ENCODE results near the gene GTF2A1.

DNA sequence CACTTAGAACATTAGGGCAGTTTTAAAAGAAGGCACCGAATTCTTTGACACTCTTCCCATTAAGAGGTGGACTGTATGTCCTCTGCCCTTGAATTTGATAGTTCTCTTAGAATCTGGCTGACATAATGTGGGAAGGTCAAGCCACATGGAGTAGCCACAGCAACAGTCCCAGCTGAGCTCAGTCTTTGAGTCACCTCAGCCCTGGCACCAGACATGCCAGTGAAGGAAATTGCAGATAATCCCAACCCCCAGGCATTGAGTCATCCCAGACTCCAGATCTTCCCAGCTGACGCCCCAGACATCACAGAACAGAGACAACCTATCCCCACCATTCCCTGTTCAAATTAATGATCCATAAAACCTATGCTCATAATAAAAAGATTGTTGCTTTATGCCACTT, 83.4 kb downstream of the GTF2A1 start:
- TF ChIP-seq POLR2A (IDR thresholded peaks at IDR 0.05; ENCODE audit: low read depth, low read length) = no peak
- TF ChIP-seq, protein P1, sequence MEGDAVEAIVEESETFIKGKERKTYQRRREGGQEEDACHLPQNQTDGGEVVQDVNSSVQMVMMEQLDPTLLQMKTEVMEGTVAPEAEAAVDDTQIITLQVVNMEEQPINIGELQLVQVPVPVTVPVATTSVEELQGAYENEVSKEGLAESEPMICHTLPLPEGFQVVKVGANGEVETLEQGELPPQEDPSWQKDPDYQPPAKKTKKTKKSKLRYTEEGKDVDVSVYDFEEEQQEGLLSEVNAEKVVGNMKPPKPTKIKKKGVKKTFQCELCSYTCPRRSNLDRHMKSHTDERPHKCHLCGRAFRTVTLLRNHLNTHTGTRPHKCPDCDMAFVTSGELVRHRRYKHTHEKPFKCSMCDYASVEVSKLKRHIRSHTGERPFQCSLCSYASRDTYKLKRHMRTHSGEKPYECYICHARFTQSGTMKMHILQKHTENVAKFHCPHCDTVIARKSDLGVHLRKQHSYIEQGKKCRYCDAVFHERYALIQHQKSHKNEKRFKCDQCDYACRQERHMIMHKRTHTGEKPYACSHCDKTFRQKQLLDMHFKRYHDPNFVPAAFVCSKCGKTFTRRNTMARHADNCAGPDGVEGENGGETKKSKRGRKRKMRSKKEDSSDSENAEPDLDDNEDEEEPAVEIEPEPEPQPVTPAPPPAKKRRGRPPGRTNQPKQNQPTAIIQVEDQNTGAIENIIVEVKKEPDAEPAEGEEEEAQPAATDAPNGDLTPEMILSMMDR (IDR thresholded peaks at IDR 0.05; ENCODE audit: extremely low read depth in 1 of 2, insufficient read depth in 1 of 2, low read depth in 1 of 2, low read length in 2 of 2) = no peak
